MM.1S (cell line): ENCODE data around the gene WNK2.

Experiments
- DNase-seq: peaks from one replicate; pipeline ENCODE4 v3.0.0-alpha.2; 2015
- H2AFZ ChIP-seq: fragments of 300-600 bp; sonication (generic); 2 replicates; pipeline ENCODE4 v1.6.0; 2016; ENCODE audit warnings: antibody characterized with exemption, low read length
- H3F3A ChIP-seq: fragments of 300-600 bp; sonication (generic); 2 replicates; pipeline ENCODE4 v1.6.1; 2016; ENCODE audit warnings: mild to moderate bottlenecking, antibody characterized with exemption, low read length, moderate library complexity, mixed read lengths; ENCODE audit not compliant: insufficient read depth
- H3K27ac ChIP-seq: fragments of 300-600 bp; sonication (generic); 2 replicates; pipeline ENCODE4 v1.5.1; 2016; ENCODE audit warnings: mild to moderate bottlenecking, low read length
- H3K27me3 ChIP-seq: fragments of 300-600 bp; sonication (generic); replicated peaks from 2 replicates; pipeline ENCODE4 v1.6.0; 2016; ENCODE audit warnings: low read length; ENCODE audit not compliant: insufficient read depth
- H3K36me3 ChIP-seq: fragments of 300-600 bp; sonication (generic); replicated peaks from 2 replicates; pipeline ENCODE4 v1.6.1; 2016; ENCODE audit warnings: mild to moderate bottlenecking, low read length, mixed read lengths; ENCODE audit not compliant: insufficient read depth
- H3K4me1 ChIP-seq: fragments of 300-600 bp; sonication (generic); 2 replicates; pipeline ENCODE4 v1.6.1; 2016; ENCODE audit warnings: low read length, mixed read lengths
- H3K4me2 ChIP-seq: fragments of 300-600 bp; sonication (generic); 2 replicates; pipeline ENCODE4 v1.6.0; 2016; ENCODE audit warnings: low read depth, low read length
- H3K4me3 ChIP-seq: fragments of 300-600 bp; sonication (generic); 2 replicates; pipeline ENCODE4 v1.5.1; 2016; ENCODE audit warnings: low read length, mixed read lengths
- H3K79me2 ChIP-seq: fragments of 300-600 bp; sonication (generic); 2 replicates; pipeline ENCODE4 v1.6.1; 2016; ENCODE audit warnings: mixed run types, low read length, mixed read lengths
- H3K9ac ChIP-seq: fragments of 300-600 bp; sonication (generic); 2 replicates; pipeline ENCODE4 v1.6.1; 2016; ENCODE audit warnings: low read length, mixed read lengths
- H3K9me2 ChIP-seq: fragments of 300-600 bp; sonication (generic); replicated peaks from 2 replicates; pipeline ENCODE4 v1.6.1; 2016; ENCODE audit warnings: mild to moderate bottlenecking, low read length, mixed read lengths; ENCODE audit not compliant: insufficient read depth
- H3K9me3 ChIP-seq: fragments of 300-600 bp; sonication (generic); replicated peaks from 2 replicates; pipeline ENCODE4 v1.6.1; 2016; ENCODE audit warnings: mild to moderate bottlenecking, low read length, mixed read lengths; ENCODE audit not compliant: insufficient read depth
- H4K20me1 ChIP-seq: fragments of 300-600 bp; sonication (generic); 2 replicates; pipeline ENCODE4 v1.6.1; 2016; ENCODE audit warnings: mild to moderate bottlenecking, low read length, moderate library complexity, mixed read lengths; ENCODE audit not compliant: insufficient read depth
- EZH2 ChIP-seq: fragments of 300-600 bp; sonication (generic); optimal IDR thresholded peaks from 2 replicates; pipeline ENCODE3; 2017; ENCODE audit warnings: low read depth, mild to moderate bottlenecking, antibody characterized with exemption, low read length, mixed read lengths
- EZH2phosphoT487 ChIP-seq: fragments of 300-600 bp; sonication (generic); IDR thresholded peaks from 2 replicates; pipeline ENCODE4 v1.6.1; 2018; ENCODE audit warnings: antibody characterized with exemption, low read length
- TF ChIP-seq, protein P1 (sequence below): fragments of 300-600 bp; sonication (generic); IDR thresholded peaks from 2 replicates; pipeline ENCODE4 v1.5.1; 2016; ENCODE audit warnings: antibody characterized with exemption, low read length, mixed read lengths

WNK2 gene

GRCh38 chr9:93186215-93186945 lies 2.4 kb downstream of the WNK2 start:
- Histone ChIP-seq H3K4me2 (no peak overlapping the region), H3K36me3 (no peaks in the 10 kb centered on the region), H3K9me3 (no peaks in the 10 kb centered on the region), H3K27me3 (no peaks in the 10 kb centered on the region), H3K79me2 (no peaks in the 10 kb centered on the region), H3K4me3 (no peak overlapping the region), H3K9ac (no peak overlapping the region), H3K9me2 (no peaks in the 10 kb centered on the region), H4K20me1 (no peaks in the 10 kb centered on the region), H3F3A (no peaks in the 10 kb centered on the region), H2AFZ (no peak overlapping the region), H3K4me1 (no peaks in the 10 kb centered on the region), H3K27ac (no peak overlapping the region)
- DNase-seq, result no peak
- TF ChIP-seq EZH2 (no peak), EZH2phosphoT487 (no peak)
- TF ChIP-seq, protein P1, sequence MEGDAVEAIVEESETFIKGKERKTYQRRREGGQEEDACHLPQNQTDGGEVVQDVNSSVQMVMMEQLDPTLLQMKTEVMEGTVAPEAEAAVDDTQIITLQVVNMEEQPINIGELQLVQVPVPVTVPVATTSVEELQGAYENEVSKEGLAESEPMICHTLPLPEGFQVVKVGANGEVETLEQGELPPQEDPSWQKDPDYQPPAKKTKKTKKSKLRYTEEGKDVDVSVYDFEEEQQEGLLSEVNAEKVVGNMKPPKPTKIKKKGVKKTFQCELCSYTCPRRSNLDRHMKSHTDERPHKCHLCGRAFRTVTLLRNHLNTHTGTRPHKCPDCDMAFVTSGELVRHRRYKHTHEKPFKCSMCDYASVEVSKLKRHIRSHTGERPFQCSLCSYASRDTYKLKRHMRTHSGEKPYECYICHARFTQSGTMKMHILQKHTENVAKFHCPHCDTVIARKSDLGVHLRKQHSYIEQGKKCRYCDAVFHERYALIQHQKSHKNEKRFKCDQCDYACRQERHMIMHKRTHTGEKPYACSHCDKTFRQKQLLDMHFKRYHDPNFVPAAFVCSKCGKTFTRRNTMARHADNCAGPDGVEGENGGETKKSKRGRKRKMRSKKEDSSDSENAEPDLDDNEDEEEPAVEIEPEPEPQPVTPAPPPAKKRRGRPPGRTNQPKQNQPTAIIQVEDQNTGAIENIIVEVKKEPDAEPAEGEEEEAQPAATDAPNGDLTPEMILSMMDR, result no peak

- TF ChIP-seq EZH2, result no peak
- TF ChIP-seq, protein P1, result no peak
- no peak for TF ChIP-seq EZH2phosphoT487
- Histone ChIP-seq H2AFZ (no peak overlapping the region), H3K9me3 (no peaks in the 10 kb centered on the region), H3K27me3 (no peaks in the 10 kb centered on the region), H4K20me1 (no peaks in the 10 kb centered on the region), H3F3A (no peaks in the 10 kb centered on the region), H3K27ac (no peak overlapping the region), H3K4me2 (no peak overlapping the region), H3K4me1 (no peaks in the 10 kb centered on the region), H3K9me2 (no peaks in the 10 kb centered on the region), H3K4me3 (no peak overlapping the region), H3K79me2 (no peaks in the 10 kb centered on the region), H3K36me3 (no peaks in the 10 kb centered on the region), H3K9ac (no peak overlapping the region)
- DNase-seq, result no peak
These were observed 3.1 kb downstream of the WNK2 start for GRCh38 chr9:93187047-93187446.

DNA sequence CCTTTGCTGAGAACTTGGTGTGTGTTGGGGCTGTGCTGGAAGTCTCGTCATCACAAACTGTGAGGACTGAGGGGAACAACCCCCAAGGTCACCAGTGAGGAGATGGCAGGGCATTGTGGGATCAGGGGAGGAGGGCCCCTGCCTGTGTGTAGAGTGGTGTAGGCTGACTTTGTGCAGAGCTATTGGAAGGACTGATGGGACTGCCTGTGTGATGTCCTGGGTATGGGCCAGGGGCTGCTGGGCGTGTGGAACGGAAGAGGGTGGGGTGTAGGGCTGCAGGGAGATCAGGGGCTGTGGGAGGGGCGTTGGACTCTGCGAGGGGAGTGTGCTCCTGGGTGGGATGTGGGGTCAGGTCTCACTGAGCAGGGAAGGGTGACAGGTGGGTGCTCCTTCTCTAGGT lies 3.6 kb downstream of the WNK2 start:
- Histone ChIP-seq H4K20me1 (no peaks in the 10 kb centered on the region), H3K36me3 (no peaks in the 10 kb centered on the region), H3K9me3 (no peaks in the 10 kb centered on the region), H3K4me2 (no peak overlapping the region), H2AFZ (no peak overlapping the region), H3K27ac (no peak overlapping the region), H3K27me3 (no peaks in the 10 kb centered on the region), H3K9ac (no peak overlapping the region), H3K4me3 (no peak overlapping the region), H3K4me1 (no peaks in the 10 kb centered on the region), H3K9me2 (no peaks in the 10 kb centered on the region), H3F3A (no peaks in the 10 kb centered on the region), H3K79me2 (no peaks in the 10 kb centered on the region)
- TF ChIP-seq EZH2 (no peak), EZH2phosphoT487 (no peak)
- TF ChIP-seq, protein P1, result no peak
- DNase-seq, result no peak
